RWPE2 (cell line): ENCODE data around the gene STK10.

ENCODE experiments used
- ATAC-seq: fragments of 200-7000 bp; cut with Tn5 transposase; 3 replicates; pipeline ENCODE4 v1.9.1; 2021; ENCODE audit warnings: low read depth
- DNase-seq: peaks from one replicate; pipeline ENCODE4 v3.0.0-alpha.2; 2020; ENCODE audit warnings: low spot score
- H3K27ac ChIP-seq: fragments of 450-650 bp; 2 replicates; pipeline ENCODE4 v1.5.1; 2017; ENCODE audit warnings: mild to moderate bottlenecking; ENCODE audit not compliant: poor library complexity, severe bottlenecking
- H3K27me3 ChIP-seq: fragments of 250-450 bp; sonication (Bioruptor Pico); 2 replicates; pipeline ENCODE4 v1.5.1; 2021; ENCODE audit warnings: mild to moderate bottlenecking, moderate library complexity; ENCODE audit not compliant: insufficient read depth, poor library complexity, severe bottlenecking
- H3K36me3 ChIP-seq: fragments of 250-450 bp; sonication (Bioruptor Pico); 2 replicates; pipeline ENCODE4 v1.5.1; 2020; ENCODE audit warnings: low read depth, mild to moderate bottlenecking, moderate library complexity
- H3K4me1 ChIP-seq: fragments of 250-450 bp; sonication (Bioruptor Pico); 2 replicates; pipeline ENCODE4 v1.5.1; 2021; ENCODE audit warnings: mild to moderate bottlenecking, moderate library complexity; ENCODE audit not compliant: insufficient read depth, poor library complexity, severe bottlenecking
- H3K4me3 ChIP-seq: fragments of 250-450 bp; sonication (Bioruptor Pico); 2 replicates; pipeline ENCODE4 v1.5.1; 2021; ENCODE audit warnings: mild to moderate bottlenecking, moderate library complexity; ENCODE audit not compliant: severe bottlenecking
- H3K9me3 ChIP-seq: fragments of 250-450 bp; sonication (Bioruptor Pico); 2 replicates; pipeline ENCODE4 v1.5.1; 2021; ENCODE audit warnings: mild to moderate bottlenecking, moderate library complexity; ENCODE audit not compliant: severe bottlenecking
- CTCF ChIP-seq: fragments of 450-650 bp; IDR thresholded peaks from one replicate; pipeline ENCODE4 v1.5.1; 2017; ENCODE audit warnings: mild to moderate bottlenecking, moderate library complexity; ENCODE audit not compliant: poor library complexity, severe bottlenecking

Gene STK10

GRCh38 chr5:172173564-172174153 is 14.4 kb downstream of the STK10 start:
- Histone ChIP-seq H3K27ac (no peak overlapping the region), H3K9me3 (no peaks in the 10 kb centered on the region), H3K4me1 (peaks cover 6% of the 10 kb centered on the region), H3K36me3 (no peaks in the 10 kb centered on the region; the same call in 1 of the 2 replicates), H3K27me3 (no peaks in the 10 kb centered on the region), H3K4me3 (no peak overlapping the region)
- TF ChIP-seq CTCF = no peak
- no peak for DNase-seq
- peak; percentile 30; the same call in 2 of the 3 replicates for ATAC-seq

- Histone ChIP-seq H3K9me3 (no peaks in the 10 kb centered on the region), H3K4me3 (no peak overlapping the region), H3K4me1 (peaks cover 6% of the 10 kb centered on the region), H3K27me3 (no peaks in the 10 kb centered on the region), H3K27ac (no peak overlapping the region), H3K36me3 (no peaks in the 10 kb centered on the region; the same call in 1 of the 2 replicates)
- ATAC-seq (no peak), DNase-seq (no peak)
- TF ChIP-seq CTCF = no peak
Measured at GRCh38 chr5:172172912-172173563, 15.0 kb downstream of the STK10 start.

- TF ChIP-seq CTCF = no peak
- H3K4me1 ChIP-seq = peaks cover 6% of the 10 kb centered on the region
- no peaks in the 10 kb centered on the region for H3K9me3 ChIP-seq
- ATAC-seq = no peak
- no peak for DNase-seq
- H3K27ac ChIP-seq = no peak overlapping the region
- no peaks in the 10 kb centered on the region; the same call in 1 of the 2 replicates for H3K36me3 ChIP-seq
- no peak overlapping the region for H3K4me3 ChIP-seq
- H3K27me3 ChIP-seq = no peaks in the 10 kb centered on the region
Measured at GRCh38 chr5:172171118-172171517, 16.9 kb downstream of the STK10 start.

GRCh38 chr5:172170251-172170701 is 17.7 kb downstream of the STK10 start:
- no peaks in the 10 kb centered on the region; the same call in 1 of the 2 replicates for H3K36me3 ChIP-seq
- no peak for ATAC-seq
- no peak for DNase-seq
- H3K27ac ChIP-seq = no peak overlapping the region
- no peak overlapping the region for H3K4me3 ChIP-seq
- peaks cover 6% of the 10 kb centered on the region for H3K4me1 ChIP-seq
- no peaks in the 10 kb centered on the region for H3K9me3 ChIP-seq
- no peak for TF ChIP-seq CTCF
- no peaks in the 10 kb centered on the region for H3K27me3 ChIP-seq

GRCh38 chr5:172169216-172169615 is 18.8 kb downstream of the STK10 start:
- Histone ChIP-seq H3K9me3 (no peaks in the 10 kb centered on the region), H3K27ac (no peak overlapping the region), H3K36me3 (no peaks in the 10 kb centered on the region; the same call in 1 of the 2 replicates), H3K27me3 (no peaks in the 10 kb centered on the region), H3K4me3 (no peak overlapping the region), H3K4me1 (peaks cover 3% of the 10 kb centered on the region)
- no peak for DNase-seq
- TF ChIP-seq CTCF = no peak
- ATAC-seq = no peak
